Coronary artery (tissue), 2 donors: ENCODE measurements around the gene SLC13A1.

Experiments
- DNase-seq: peaks from one replicate; pipeline ENCODE4 v3.0.0-alpha.2; 2017; ENCODE audit warnings: low spot score
- H3K27ac ChIP-seq, 2 donors: fragments of 200-600 bp; sonication (generic); one replicate each; pipeline ENCODE4 v1.5.1; 2016 to 2019
- H3K4me3 ChIP-seq: fragments of 200-600 bp; sonication (generic); 2 replicates; pipeline ENCODE4 v1.5.1; 2016; ENCODE audit warnings: mild to moderate bottlenecking, moderate library complexity
- CTCF ChIP-seq: fragments of 200-600 bp; sonication (generic); IDR thresholded peaks from one replicate; pipeline ENCODE4 v1.5.1; 2019; ENCODE audit warnings: antibody characterized with exemption

The SLC13A1 gene, protein sequence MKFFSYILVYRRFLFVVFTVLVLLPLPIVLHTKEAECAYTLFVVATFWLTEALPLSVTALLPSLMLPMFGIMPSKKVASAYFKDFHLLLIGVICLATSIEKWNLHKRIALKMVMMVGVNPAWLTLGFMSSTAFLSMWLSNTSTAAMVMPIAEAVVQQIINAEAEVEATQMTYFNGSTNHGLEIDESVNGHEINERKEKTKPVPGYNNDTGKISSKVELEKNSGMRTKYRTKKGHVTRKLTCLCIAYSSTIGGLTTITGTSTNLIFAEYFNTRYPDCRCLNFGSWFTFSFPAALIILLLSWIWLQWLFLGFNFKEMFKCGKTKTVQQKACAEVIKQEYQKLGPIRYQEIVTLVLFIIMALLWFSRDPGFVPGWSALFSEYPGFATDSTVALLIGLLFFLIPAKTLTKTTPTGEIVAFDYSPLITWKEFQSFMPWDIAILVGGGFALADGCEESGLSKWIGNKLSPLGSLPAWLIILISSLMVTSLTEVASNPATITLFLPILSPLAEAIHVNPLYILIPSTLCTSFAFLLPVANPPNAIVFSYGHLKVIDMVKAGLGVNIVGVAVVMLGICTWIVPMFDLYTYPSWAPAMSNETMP

GRCh38 chr7:123199883-123200282 lies at the start of gene SLC13A1:
SLC13A1 (minus strand) TSS chr7:123199969; CDS start chr7:123199946, 23 bp downstream.
- TF ChIP-seq CTCF = no peak
- no peak within 1 kb of the TSS for H3K4me3 ChIP-seq
- DNase-seq = no peak
- no peak within 1 kb of the TSS for H3K27ac ChIP-seq

DNA sequence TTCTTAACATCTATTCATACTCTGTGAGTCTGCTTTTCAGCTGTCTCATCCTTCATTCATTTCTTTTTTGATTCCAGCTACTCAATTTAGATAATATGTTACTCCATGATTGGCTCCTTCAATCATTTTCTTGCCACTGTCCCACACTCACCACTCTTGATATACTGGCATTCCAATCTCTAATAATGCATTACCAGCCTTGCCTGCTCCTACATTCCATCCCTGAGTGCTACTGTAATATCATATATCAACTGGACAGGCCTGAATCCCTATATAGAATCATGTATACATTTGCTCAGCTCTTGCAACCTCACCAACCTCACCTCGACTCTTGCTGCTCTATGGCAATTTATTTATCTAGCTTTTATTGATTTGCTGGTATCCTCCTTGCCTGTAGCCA lies 45.0 kb upstream of the SLC13A1 start:
- H3K4me3 ChIP-seq = no peak overlapping the region
- TF ChIP-seq CTCF = no peak
- DNase-seq = no peak
- H3K27ac ChIP-seq = no peak overlapping the region

- H3K4me3 ChIP-seq = no peak overlapping the region
- no peak overlapping the region for H3K27ac ChIP-seq
- TF ChIP-seq CTCF = no peak
- DNase-seq = no peak
These were observed 42.8 kb upstream of the SLC13A1 start for GRCh38 chr7:123242467-123243092.

DNA sequence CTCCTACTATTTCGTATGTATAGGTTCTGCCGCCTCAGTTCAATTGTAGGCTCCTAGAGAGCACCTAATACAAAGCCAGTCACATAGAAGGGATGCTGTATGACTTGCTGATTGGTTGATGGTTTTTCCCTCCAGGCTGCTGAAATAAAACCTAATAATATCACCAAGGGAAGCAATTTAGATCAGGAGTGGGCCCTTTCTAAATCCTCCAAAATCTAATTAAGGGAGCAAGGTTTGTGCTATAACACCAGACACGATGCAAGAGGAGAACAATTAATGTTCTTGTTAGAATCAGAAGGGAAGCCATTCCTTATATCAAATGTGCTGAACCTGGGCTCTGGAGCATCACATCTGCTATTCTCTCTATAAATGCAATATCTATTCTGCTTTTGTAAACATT lies 42.0 kb upstream of the SLC13A1 start:
- TF ChIP-seq CTCF = no peak
- Histone ChIP-seq H3K27ac (no peak overlapping the region), H3K4me3 (no peak overlapping the region)
- no peak for DNase-seq

GRCh38 chr7:123231021-123232000 lies 31.5 kb upstream of the SLC13A1 start:
- Histone ChIP-seq H3K27ac (no peak overlapping the region), H3K4me3 (no peak overlapping the region)
- DNase-seq = no peak
- no peak for TF ChIP-seq CTCF

DNA sequence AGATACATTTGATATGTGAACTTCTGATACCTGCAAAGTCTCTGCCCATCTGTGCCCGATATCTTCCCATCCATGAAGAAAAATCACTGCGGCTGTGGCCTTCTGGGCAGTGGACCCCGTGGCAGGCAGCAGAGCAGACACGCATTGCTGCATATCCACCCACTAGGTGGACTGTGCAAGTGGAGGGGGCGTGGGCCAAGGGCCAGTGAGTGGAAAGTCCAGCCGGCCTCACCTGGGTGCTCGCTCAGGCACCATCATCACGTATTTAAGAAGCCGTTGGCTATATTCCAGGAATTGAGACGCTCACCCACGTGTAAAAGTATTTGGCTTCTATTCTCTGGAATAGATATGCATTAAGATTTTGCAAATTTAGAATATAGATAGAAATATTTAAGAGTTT lies 30.8 kb upstream of the SLC13A1 start:
- Histone ChIP-seq H3K4me3 (no peak overlapping the region), H3K27ac (no peak overlapping the region)
- no peak for TF ChIP-seq CTCF
- no peak for DNase-seq
